Heart left ventricle (tissue), 16 donors: ENCODE data around the gene PIAS4. TPM values are rescaled to one million over a fixed set of nuclear protein-coding genes. Genes with fewer than 3 reads are reported as not detected.
A peak's percentile ranks its signal among the peaks of the same experiment; 100 is the strongest.
"Not testable (repeated sequence)": the region's sequence is repeated elsewhere in the genome, so short reads cannot be mapped to it uniquely, and the experiment has no call there.

Source experiments
- ATAC-seq, 4 donors: fragments of 200-7000 bp; cut with Tn5 transposase; one replicate each; pipeline ENCODE4 v1.9.1; 2020 to 2022; ENCODE audit warnings: moderate library complexity in 4 of 4, mild to moderate bottlenecking in 3 of 4, moderate number of reproducible peaks in 1 of 4
- DNase-seq, 5 donors: peaks; one replicate each; pipeline ENCODE4 v3.0.0-alpha.2; 2020
- H3K27ac ChIP-seq, 12 donors: fragments of 200-600 bp; sonication (generic) in 4 of 12; one replicate each; pipeline versions ENCODE4 v1.5.0 to v1.8.0; 2016 to 2022; ENCODE audit warnings: mild to moderate bottlenecking in 2 of 12
- H3K27me3 ChIP-seq, 9 donors: fragments of 200-600 bp; sonication (generic) in 2 of 9; one replicate each; pipeline versions ENCODE4 v1.5.1 to v1.8.0; 2016 to 2022; ENCODE audit warnings: mild to moderate bottlenecking in 3 of 9
- H3K36me3 ChIP-seq, 9 donors: fragments of 200-600 bp; sonication (generic) in 2 of 9; one replicate each; pipeline versions ENCODE4 v1.5.0 to v1.8.0; 2018 to 2022; ENCODE audit warnings: mild to moderate bottlenecking in 2 of 9
- H3K4me1 ChIP-seq, 12 donors: fragments of 200-600 bp; sonication (generic) in 4 of 12; one replicate each; pipeline versions ENCODE4 v1.5.0 to v1.8.0; 2016 to 2022; ENCODE audit warnings: mild to moderate bottlenecking in 3 of 12
- H3K4me3 ChIP-seq, 12 donors: fragments of 200-600 bp; sonication (generic) in 4 of 12; one replicate each; pipeline versions ENCODE4 v1.5.0 to v1.8.0; 2017 to 2022; ENCODE audit warnings: mild to moderate bottlenecking in 9 of 12, moderate library complexity in 4 of 12
- H3K9me3 ChIP-seq, 12 donors: fragments of 200-600 bp; sonication (generic) in 4 of 12; one replicate each; pipeline versions ENCODE4 v1.5.0 to v1.8.0; 2016 to 2022; ENCODE audit warnings: mild to moderate bottlenecking in 1 of 12
- POLR2A ChIP-seq, 2 donors: fragments of 450-650 bp; IDR thresholded peaks; one replicate each; pipeline ENCODE4 v1.6.1; 2017; ENCODE audit warnings: antibody characterized with exemption in 2 of 2, mild to moderate bottlenecking in 2 of 2, moderate library complexity in 2 of 2
- WGBS, 4 donors: extraction: QIAGEN DNeasy Blood & Tissue Kit in 2 of 4; methylation state at CpG; one replicate each; pipeline versions ENCODE4 v1.1.5 to v1.1.7; 2013 to 2018; 5-methylcytosine and 5-hydroxymethylcytosine counted together
- intact Hi-C, 10 donors: fragments of 100-400 bp; cut with DNase I; formaldehyde crosslinking; loops; one replicate each; pipeline versions ENCODE4 v1.11.1 to v1.14.2; 2022
- polyA plus RNA-seq, 2 donors: library from polyadenylated mRNA; stranded (reverse); fragments of 200-250 nt; gene quantifications; one replicate each; pipeline ENCODE4 v1.2.3, GENCODE V29; 2013
- total RNA-seq, 9 donors: library from RNA; depleted of rRNA in 2 of 9; stranded (reverse); fragments of >200 nt in 2 of 9; fragmentation: NEBNext Ultra II Directional in 3 of 9; extraction: Animal tissue kit (Norgen Biotek cat#: 25700) in 3 of 9; gene quantifications; one replicate each; pipeline versions ENCODE4 v1.1.0 to v1.2.4, GENCODE V29; 2016 to 2023
- TF ChIP-seq, protein P1 (sequence below), 12 donors: fragments of 200-600 bp; sonication (generic) in 4 of 12; IDR thresholded peaks; one replicate each; pipeline versions ENCODE4 v1.5.0 to v1.8.0; 2018 to 2022; ENCODE audit warnings: antibody characterized with exemption in 12 of 12, mild to moderate bottlenecking in 5 of 12
- donor health status: ischemic (EF 13 %, LVEDD 7.1; RV severe dilation, severe dysfunction).
- donor health status: healthy with polysubstance abuse.
- donor health status: DM: no; HTN: yes; CAD: no.
- donor health status: DM: no; HTN: no; CAD: no.
- donor health status: ischemic (EF 25% LVEDD 6.9; RV normal size, moderate dysfunction).
- donor health status: ischemic (EF 25% LVEDD 5.7; RV mildly dilated, moderate dysfunction).
- donor health status: healthy.
- donor health status: DM: yes; HTN: yes; CAD: no.
- donor health status: ischemic (EF 35%, LVEDD 5.7; RV mildly dilated, moderate dysfunction).
- donor health status: nonischemic (EF 11% LVEDD 7.7; RV severe dilation, severe dysfunction).
- donor health status: DM: yes; HTN: yes; CAD: no.
- donor health status: PGD.
- donor health status: ischemic (EF 29% LVEDD 5.4; RV normal size, mild dysfunction).
- donor health status: nonischemic (EF 23%, LVEDD 6.1; RV moderate dilation, normal function).

The PIAS4 gene
- total and polyA plus RNA-seq, 11 donors: 12.3 to 19.1 (median 15.3) TPM

- H3K27ac ChIP-seq: peak overlapping the region in 5 of 12 donors; percentile 13 to 89 (median 29)
- H3K9me3 ChIP-seq: no peaks in the 10 kb centered on the region
- no peak for DNase-seq
- no peaks in the 10 kb centered on the region for H3K27me3 ChIP-seq
- peaks cover 0 to 37% (median 18%) of the 10 kb centered on the region in 9 donors for H3K36me3 ChIP-seq
- H3K4me3 ChIP-seq: peak overlapping the region in 2 of 12 donors; percentile 3 to 12
- TF ChIP-seq, protein P1, sequence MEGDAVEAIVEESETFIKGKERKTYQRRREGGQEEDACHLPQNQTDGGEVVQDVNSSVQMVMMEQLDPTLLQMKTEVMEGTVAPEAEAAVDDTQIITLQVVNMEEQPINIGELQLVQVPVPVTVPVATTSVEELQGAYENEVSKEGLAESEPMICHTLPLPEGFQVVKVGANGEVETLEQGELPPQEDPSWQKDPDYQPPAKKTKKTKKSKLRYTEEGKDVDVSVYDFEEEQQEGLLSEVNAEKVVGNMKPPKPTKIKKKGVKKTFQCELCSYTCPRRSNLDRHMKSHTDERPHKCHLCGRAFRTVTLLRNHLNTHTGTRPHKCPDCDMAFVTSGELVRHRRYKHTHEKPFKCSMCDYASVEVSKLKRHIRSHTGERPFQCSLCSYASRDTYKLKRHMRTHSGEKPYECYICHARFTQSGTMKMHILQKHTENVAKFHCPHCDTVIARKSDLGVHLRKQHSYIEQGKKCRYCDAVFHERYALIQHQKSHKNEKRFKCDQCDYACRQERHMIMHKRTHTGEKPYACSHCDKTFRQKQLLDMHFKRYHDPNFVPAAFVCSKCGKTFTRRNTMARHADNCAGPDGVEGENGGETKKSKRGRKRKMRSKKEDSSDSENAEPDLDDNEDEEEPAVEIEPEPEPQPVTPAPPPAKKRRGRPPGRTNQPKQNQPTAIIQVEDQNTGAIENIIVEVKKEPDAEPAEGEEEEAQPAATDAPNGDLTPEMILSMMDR (IDR thresholded peaks at IDR 0.05): no peak
- TF ChIP-seq POLR2A (IDR thresholded peaks at IDR 0.05): no peak
- intact Hi-C loops: loop anchor here in 5 of 10 donors (5.0 to 10.0 kb wide), 4 partner anchors 52 to 172 kb away; partner anchors contain the start of genes MAP2K2 (in 3 of the 5), ANKRD24 (in 1 of the 5) and SIRT6 (in 1 of the 5)
- peaks cover 3 to 75% (median 51%) of the 10 kb centered on the region in 12 donors for H3K4me1 ChIP-seq
- ATAC-seq: no peak
- 46 to 55% (median 51%) methylated on average over 19 to 24 of the region's 24 CpGs for WGBS, 4 donors
Measured at GRCh38 chr19:4009990-4010807, 2.7 kb downstream of the PIAS4 start.

- DNase-seq (no peak), ATAC-seq (no peak)
- H3K4me1 ChIP-seq: peaks cover 3 to 80% (median 53%) of the 10 kb centered on the region in 12 donors
- intact Hi-C loops: loop anchor here in 2 of 10 donors (10.0 kb wide), 2 partner anchors 104 to 114 kb away; partner anchors contain the start of gene MAP2K2 (in 1 of the 2)
- H3K4me3 ChIP-seq: peak overlapping the region in 1 of 12 donors; percentile 12
- H3K9me3 ChIP-seq: no peaks in the 10 kb centered on the region
- TF ChIP-seq, protein P1 (IDR thresholded peaks at IDR 0.05): no peak
- no peak for TF ChIP-seq POLR2A (IDR thresholded peaks at IDR 0.05)
- no peaks in the 10 kb centered on the region for H3K27me3 ChIP-seq
- peaks cover 0 to 43% (median 18%) of the 10 kb centered on the region in 9 donors for H3K36me3 ChIP-seq
- WGBS, 4 donors: 41 to 58% (median 43%) methylated on average over 8 to 14 of the region's 14 CpGs; no CpG with 5 or more reads in 1 of the 4 donors
- peak overlapping the region in 4 of 12 donors; percentile 18 to 89 (median 32) for H3K27ac ChIP-seq
Measured at GRCh38 chr19:4010808-4011110, 3.2 kb downstream of the PIAS4 start.

GRCh38 chr19:4011430-4011829, 3.9 kb downstream of the PIAS4 start:
- Histone ChIP-seq H3K27ac (peak overlapping the region in 3 of 12 donors; percentile 18 to 89 (median 29)), H3K4me1 (peaks cover 3 to 85% (median 55%) of the 10 kb centered on the region in 12 donors), H3K36me3 (peaks cover 0 to 47% (median 18%) of the 10 kb centered on the region in 9 donors)
- not testable (repeated sequence) for H3K27me3 ChIP-seq, H3K9me3 ChIP-seq, ATAC-seq, DNase-seq, H3K4me3 ChIP-seq
- WGBS, 4 donors: 39 to 60% (median 57%) methylated on average over 4 to 6 of the region's 6 CpGs
- intact Hi-C loops: loop anchor here in 2 of 10 donors (10.0 kb wide), 2 partner anchors 103 to 113 kb away; partner anchors contain the start of gene MAP2K2 (in 1 of the 2)

- ATAC-seq: peak in 1 of 4 donors; percentile 2
- H3K27me3 ChIP-seq: no peaks in the 10 kb centered on the region
- intact Hi-C loops: loop anchor here in 2 of 10 donors (10.0 kb wide), 2 partner anchors 102 to 112 kb away; partner anchors contain the start of gene MAP2K2 (in 1 of the 2)
- H3K4me3 ChIP-seq: no peak overlapping the region
- H3K27ac ChIP-seq: peak overlapping the region in 4 of 12 donors; percentile 8 to 72 (median 40)
- 68 to 74% (median 71%) methylated on average over 23 to 27 of the region's 27 CpGs for WGBS, 4 donors
- H3K36me3 ChIP-seq: peaks cover 0 to 52% (median 18%) of the 10 kb centered on the region in 9 donors
- H3K4me1 ChIP-seq: peaks cover 3 to 88% (median 53%) of the 10 kb centered on the region in 12 donors
- DNase-seq: no peak
- TF ChIP-seq, protein P1 (IDR thresholded peaks at IDR 0.05): no peak
- no peak for TF ChIP-seq POLR2A (IDR thresholded peaks at IDR 0.05)
- no peaks in the 10 kb centered on the region for H3K9me3 ChIP-seq
Measured at GRCh38 chr19:4012092-4012974, 4.8 kb downstream of the PIAS4 start.
